ENCODE measurements around the gene KIFBP. TPM values are rescaled to one million over a fixed set of nuclear protein-coding genes. Genes with fewer than 3 reads are reported as not detected.

The KIFBP gene
- total RNA-seq, 1 experiment from 2014 or later, result 44.7 TPM

GRCh38 chr10:69022611-69023010, 34.0 kb downstream of the KIFBP start:
- H3K9me3 Mint-ChIP-seq, result no peaks in the 10 kb centered on the region
- no peak for TF ChIP-seq CTCF (conservative IDR thresholded peaks at IDR 0.05)
- no peak overlapping the region for H3K56ac ChIP-seq (ENCODE audit: insufficient read length, low read depth, low read length)
- no peak for DNase-seq
- H4K5ac ChIP-seq (ENCODE audit: insufficient read length, low read depth, low read length), result no peak overlapping the region
- peaks cover 0 to 5% (median 4%) of the 10 kb centered on the region in 3 experiments; a peak in 1 of 7 replicates for H3K36me3 Mint-ChIP-seq (ENCODE audit: insufficient read depth in 1 of 3, low read depth in 3 of 3)
- no peaks in the 10 kb centered on the region for H3K27me3 ChIP-seq (ENCODE audit: insufficient read depth, low read length)
- no peak overlapping the region; a peak in 1 of 7 replicates for H3K27ac Mint-ChIP-seq
- H4K20me1 ChIP-seq (ENCODE audit: control insufficient read depth, insufficient read depth, insufficient read length), result no peaks in the 10 kb centered on the region
- no peak overlapping the region for H2BK5ac ChIP-seq (ENCODE audit: insufficient read length, low read length)
- no peak overlapping the region for H2AFZ ChIP-seq (ENCODE audit: low read length)
- no peak overlapping the region for H3K14ac ChIP-seq (ENCODE audit: insufficient read depth, low read length)
- H4K8ac ChIP-seq (replicated peaks; ENCODE audit: insufficient read length, low read depth, low read length), result no peak overlapping the region
- H2AK5ac ChIP-seq (ENCODE audit: insufficient read length, low read length), result no peak overlapping the region
- no peak overlapping the region for H2BK120ac ChIP-seq (ENCODE audit: low read depth, low read length, poor library complexity, severe bottlenecking)
- H3K4me3 Mint-ChIP-seq, result no peak overlapping the region
- H3K23me2 ChIP-seq (ENCODE audit: insufficient read length, low read depth, low read length, poor library complexity, severe bottlenecking), result no peaks in the 10 kb centered on the region
- H3K79me1 ChIP-seq (ENCODE audit: insufficient read depth, low read depth, low read length, poor library complexity, severe bottlenecking), result no peaks in the 10 kb centered on the region
- no peaks in the 10 kb centered on the region for H3K79me2 ChIP-seq (ENCODE audit: insufficient read depth, low read length)
- no peak overlapping the region for H4K91ac ChIP-seq (ENCODE audit: insufficient read length, low read depth, low read length)
- no peaks in the 10 kb centered on the region for H3K4me1 ChIP-seq (ENCODE audit: insufficient read depth, low read length)
- no peak overlapping the region for H3K23ac ChIP-seq (ENCODE audit: insufficient read length, low read depth, low read length)
- H2BK15ac ChIP-seq (ENCODE audit: low read depth, low read length), result no peak overlapping the region
- no peaks in the 10 kb centered on the region for H3K9me3 ChIP-seq (ENCODE audit: control insufficient read depth, low read depth, low read length)
- H2BK12ac ChIP-seq (ENCODE audit: insufficient read length, low read depth, low read length), result no peak overlapping the region
- H3K4me2 ChIP-seq (ENCODE audit: insufficient read depth, insufficient read length, low read length), result no peak overlapping the region
- no peak overlapping the region for H2BK20ac ChIP-seq (ENCODE audit: low read depth, low read length, poor library complexity, severe bottlenecking)
- H3K27ac ChIP-seq (ENCODE audit: insufficient read length, low read depth, low read length), result no peak overlapping the region
- H3K27me3 Mint-ChIP-seq (ENCODE audit: low read depth), result peaks cover 1% of the 10 kb centered on the region
- no peak overlapping the region for H3K4ac ChIP-seq (ENCODE audit: low read depth, low read length)
- H3T11ph ChIP-seq (ENCODE audit: low read length), result no peak overlapping the region
- WGBS (ENCODE audit: extremely low coverage, insufficient read length, low lambda C conversion rate), result no CpG with 5 or more reads among the region's 19 CpGs
- no peak overlapping the region for H3K9ac ChIP-seq (ENCODE audit: extremely low read depth, insufficient read length, low read length)
- H3K18ac ChIP-seq (ENCODE audit: insufficient read length, low read depth, low read length), result no peak overlapping the region
- no peaks in the 10 kb centered on the region for H3K4me1 Mint-ChIP-seq
